ENCODE data around the gene NLE1.
"Not testable (repeated sequence)": the region's sequence is repeated elsewhere in the genome, so short reads cannot be mapped to it uniquely, and the experiment has no call there.

- TF ChIP-seq POLR2A (IDR thresholded peaks at IDR 0.05; ENCODE audit: extremely low read depth, insufficient read length); CTCF (IDR thresholded peaks at IDR 0.05; ENCODE audit: low read depth, low read length); MYC (IDR thresholded peaks at IDR 0.05; ENCODE audit: low read depth, low read length): not testable (repeated sequence)
These were observed 37.3 kb upstream of the NLE1 start for GRCh38 chr17:35179379-35179778.

Data from NB4 (cell line).